PC-3 (cell line): Measurements from ENCODE around the gene CORIN.

Source experiments
- CTCF ChIP-seq: fragments of 300-600 bp; sonication (generic); conservative IDR thresholded peaks from 2 replicates; pipeline ENCODE4 v1.5.1; 2017; ENCODE audit warnings: antibody characterized with exemption, low read depth, mild to moderate bottlenecking, low read length
- EZH2 ChIP-seq: fragments of 300-600 bp; sonication (generic); IDR thresholded peaks from one replicate; pipeline ENCODE4 v1.6.1; 2017; ENCODE audit warnings: antibody characterized with exemption, mild to moderate bottlenecking, low read length; ENCODE audit not compliant: unreplicated experiment
- EZH2phosphoT487 ChIP-seq: fragments of 300-600 bp; sonication (generic); IDR thresholded peaks from 2 replicates; pipeline ENCODE4 v1.6.1; 2018; ENCODE audit warnings: mild to moderate bottlenecking, antibody characterized with exemption, low read length, borderline replicate concordance

- TF ChIP-seq CTCF = no peak
- no peak for TF ChIP-seq EZH2phosphoT487
- TF ChIP-seq EZH2 = no peak
These were observed 108.7 kb downstream of the CORIN start for GRCh38 chr4:47729131-47729680.
